HL-60 (cell line): ENCODE measurements around the gene ARL6IP5.

Source experiments
- DNase-seq, 2 experiments: peaks; one replicate each; pipeline ENCODE4 v3.0.0-alpha.2; 2010 to 2020; ENCODE audit warnings: low read depth in 1 of 2, low spot score in 1 of 2
- H3K27ac ChIP-seq: fragments of 250-450 bp; sonication (Bioruptor Pico); replicated peaks from 2 replicates; pipeline ENCODE4 v1.5.1; 2020; ENCODE audit warnings: mild to moderate bottlenecking, moderate library complexity
- H3K27me3 ChIP-seq: fragments of 250-450 bp; sonication (Bioruptor Pico); 2 replicates; pipeline ENCODE4 v1.5.1; 2021; ENCODE audit warnings: mild to moderate bottlenecking, moderate library complexity; ENCODE audit not compliant: insufficient read depth, poor library complexity, severe bottlenecking
- H3K4me3 ChIP-seq: replicated peaks from 2 replicates; pipeline ENCODE4 v1.5.1; 2011; ENCODE audit warnings: mild to moderate bottlenecking, control low read depth, low read length; ENCODE audit not compliant: insufficient read depth
- CTCF ChIP-seq: IDR thresholded peaks from one replicate; pipeline ENCODE4 v1.5.1; 2011; ENCODE audit warnings: low read length, control low read depth, inconsistent platforms; ENCODE audit not compliant: insufficient read depth
- GABPA ChIP-seq: IDR thresholded peaks from 2 replicates; pipeline ENCODE4 v1.6.1; 2012; ENCODE audit warnings: low read depth
- POLR2AphosphoS5 ChIP-seq: IDR thresholded peaks from 2 replicates; pipeline ENCODE4 v1.6.1; 2012; ENCODE audit warnings: low read depth
- REST ChIP-seq: IDR thresholded peaks from 2 replicates; pipeline ENCODE4 v1.6.1; 2012; ENCODE audit warnings: low read depth; ENCODE audit not compliant: insufficient replicate concordance
- SPI1 ChIP-seq: IDR thresholded peaks from 2 replicates; pipeline ENCODE4 v1.6.1; 2012; ENCODE audit warnings: low read depth, mild to moderate bottlenecking, borderline replicate concordance

Gene ARL6IP5

GRCh38 chr3:69129531-69129930, 44.8 kb downstream of the ARL6IP5 start:
- Histone ChIP-seq H3K27me3 (no peaks in the 10 kb centered on the region), H3K4me3 (no peak overlapping the region), H3K27ac (no peak overlapping the region)
- no peak for DNase-seq
- TF ChIP-seq CTCF (no peak), REST (no peak), GABPA (no peak), POLR2AphosphoS5 (no peak)

GRCh38 chr3:69130689-69131088, 46.0 kb downstream of the ARL6IP5 start:
- no peaks in the 10 kb centered on the region for H3K27me3 ChIP-seq
- no peak for TF ChIP-seq REST
- no peak for TF ChIP-seq SPI1
- TF ChIP-seq CTCF: no peak
- TF ChIP-seq POLR2AphosphoS5: no peak
- no peak for TF ChIP-seq GABPA
- no peak for DNase-seq
- H3K4me3 ChIP-seq: no peak overlapping the region
- H3K27ac ChIP-seq: no peak overlapping the region

GRCh38 chr3:69137005-69137404, 52.3 kb downstream of the ARL6IP5 start:
- Histone ChIP-seq H3K27me3 (no peaks in the 10 kb centered on the region), H3K27ac (no peak overlapping the region), H3K4me3 (no peak overlapping the region)
- TF ChIP-seq SPI1: no peak
- DNase-seq: no peak

- Histone ChIP-seq H3K27ac (no peak overlapping the region), H3K4me3 (no peak overlapping the region), H3K27me3 (no peaks in the 10 kb centered on the region)
- TF ChIP-seq CTCF (no peak), REST (no peak), POLR2AphosphoS5 (no peak), GABPA (no peak), SPI1 (no peak)
- no peak for DNase-seq
Measured at GRCh38 chr3:69137412-69137811, 52.7 kb downstream of the ARL6IP5 start.
